ENCODE data around the gene PCARE.
"Not testable (repeated sequence)": the region's sequence is repeated elsewhere in the genome, so short reads cannot be mapped to it uniquely, and the experiment has no call there.

Gene PCARE

GRCh38 chr2:29113027-29113686 is 38.8 kb upstream of the PCARE start:
- Histone ChIP-seq H3K27me3 (ENCODE audit: control insufficient read depth in 1 of 2, insufficient read depth in 2 of 2, low read length in 2 of 2) (no peaks in the 10 kb centered on the region), H3K27ac (ENCODE audit: low read length) (no peak overlapping the region), H3K4me3 (ENCODE audit: low read length in 2 of 2) (no peak overlapping the region), H3K9ac (ENCODE audit: low read length in 2 of 2) (no peak overlapping the region), H3K36me3 (ENCODE audit: control insufficient read depth in 2 of 2, insufficient read depth in 2 of 2, low read length in 2 of 2) (no peaks in the 10 kb centered on the region), H3K4me1 (ENCODE audit: control insufficient read depth, insufficient read depth, low read length) (peaks cover 9% of the 10 kb centered on the region), H3K9me3 (ENCODE audit: control insufficient read depth in 2 of 2, low read length in 2 of 2) (no peaks in the 10 kb centered on the region)

GRCh38 chr2:29112379-29112778 is 38.1 kb upstream of the PCARE start:
- Histone ChIP-seq H3K4me3 (ENCODE audit: low read length in 2 of 2) (no peak overlapping the region), H3K27me3 (ENCODE audit: control insufficient read depth in 1 of 2, insufficient read depth in 2 of 2, low read length in 2 of 2) (no peaks in the 10 kb centered on the region), H3K36me3 (ENCODE audit: control insufficient read depth in 2 of 2, insufficient read depth in 2 of 2, low read length in 2 of 2) (no peaks in the 10 kb centered on the region), H3K4me1 (ENCODE audit: control insufficient read depth, insufficient read depth, low read length) (peaks cover 8% of the 10 kb centered on the region), H3K9me3 (ENCODE audit: control insufficient read depth in 2 of 2, low read length in 2 of 2) (no peaks in the 10 kb centered on the region), H3K9ac (ENCODE audit: low read length in 2 of 2) (no peak overlapping the region), H3K27ac (ENCODE audit: low read length) (no peak overlapping the region)

DNA sequence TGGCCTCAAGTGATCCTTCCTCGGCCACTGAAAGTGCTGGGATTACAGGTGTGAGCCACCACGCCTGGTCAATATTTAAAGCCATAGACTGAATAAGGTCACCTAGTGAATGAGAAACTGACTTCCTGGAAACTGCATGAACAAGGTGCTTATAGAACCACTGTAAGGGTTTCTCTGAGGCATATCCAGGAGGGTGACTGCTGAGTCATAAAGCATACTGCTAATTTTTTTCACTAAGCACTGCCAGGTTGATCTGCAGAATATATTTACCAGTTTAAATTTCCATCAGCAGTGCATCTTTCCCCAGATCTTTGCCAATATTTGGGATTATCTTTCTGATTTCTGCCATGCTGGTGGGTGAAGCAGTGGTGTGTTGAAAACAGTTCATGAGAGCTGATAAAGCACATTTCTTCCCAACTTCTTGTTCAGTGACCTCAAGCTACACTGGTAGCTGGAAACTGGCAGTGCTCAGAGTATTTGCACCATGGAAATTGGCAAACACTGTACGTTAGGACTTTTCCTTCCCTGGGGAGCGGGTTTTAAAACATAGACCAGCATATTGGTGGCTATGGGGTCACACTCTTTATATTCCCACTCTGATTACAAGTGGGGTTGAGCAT is 36.7 kb upstream of the PCARE start:
- no peak overlapping the region for H3K9ac ChIP-seq (ENCODE audit: low read length in 2 of 2)
- H3K27ac ChIP-seq (ENCODE audit: low read length) = no peak overlapping the region
- H3K9me3 ChIP-seq (ENCODE audit: control insufficient read depth in 2 of 2, low read length in 2 of 2) = no peaks in the 10 kb centered on the region
- H3K36me3 ChIP-seq (ENCODE audit: control insufficient read depth in 2 of 2, insufficient read depth in 2 of 2, low read length in 2 of 2) = no peaks in the 10 kb centered on the region
- no peak overlapping the region for H3K4me3 ChIP-seq (ENCODE audit: low read length in 2 of 2)
- H3K4me1 ChIP-seq (ENCODE audit: control insufficient read depth, insufficient read depth, low read length) = peaks cover 4% of the 10 kb centered on the region
- no peaks in the 10 kb centered on the region for H3K27me3 ChIP-seq (ENCODE audit: control insufficient read depth in 1 of 2, insufficient read depth in 2 of 2, low read length in 2 of 2)

DNA sequence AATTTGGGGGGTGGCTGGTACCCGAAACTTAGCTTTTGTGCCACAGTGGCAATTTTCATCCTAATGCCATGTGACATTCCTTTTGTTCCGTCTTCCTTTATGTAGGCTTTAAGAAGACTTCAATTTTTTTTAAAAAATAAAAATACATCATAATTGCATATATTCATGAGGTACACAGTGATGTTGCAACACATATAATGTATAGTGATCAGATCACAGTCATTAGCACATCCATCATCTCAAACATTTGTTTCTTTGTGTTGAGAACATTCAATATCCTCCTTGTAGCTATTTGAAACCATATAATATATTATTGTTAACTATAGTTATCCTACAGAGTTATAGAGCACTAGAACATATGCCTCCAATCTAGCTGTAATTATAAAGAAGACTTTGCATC is 34.9 kb upstream of the PCARE start:
- H3K36me3 ChIP-seq (ENCODE audit: control insufficient read depth in 2 of 2, insufficient read depth in 2 of 2, low read length in 2 of 2) = no peaks in the 10 kb centered on the region
- no peaks in the 10 kb centered on the region for H3K27me3 ChIP-seq (ENCODE audit: control insufficient read depth in 1 of 2, insufficient read depth in 2 of 2, low read length in 2 of 2)
- no peaks in the 10 kb centered on the region for H3K4me1 ChIP-seq (ENCODE audit: control insufficient read depth, insufficient read depth, low read length)
- H3K9ac ChIP-seq (ENCODE audit: low read length in 2 of 2) = no peak overlapping the region
- no peak overlapping the region for H3K4me3 ChIP-seq (ENCODE audit: low read length in 2 of 2)
- H3K27ac ChIP-seq (ENCODE audit: low read length) = no peak overlapping the region
- H3K9me3 ChIP-seq (ENCODE audit: control insufficient read depth in 2 of 2, low read length in 2 of 2) = no peaks in the 10 kb centered on the region

GRCh38 chr2:29108225-29108624 is 33.9 kb upstream of the PCARE start:
- H3K36me3 ChIP-seq (ENCODE audit: control insufficient read depth in 2 of 2, insufficient read depth in 2 of 2, low read length in 2 of 2) = no peaks in the 10 kb centered on the region
- no peak overlapping the region for H3K27ac ChIP-seq (ENCODE audit: low read length)
- no peaks in the 10 kb centered on the region for H3K4me1 ChIP-seq (ENCODE audit: control insufficient read depth, insufficient read depth, low read length)
- H3K27me3 ChIP-seq (ENCODE audit: control insufficient read depth in 1 of 2, insufficient read depth in 2 of 2, low read length in 2 of 2) = no peaks in the 10 kb centered on the region
- H3K9ac ChIP-seq (ENCODE audit: low read length in 2 of 2) = no peak overlapping the region
- H3K9me3 ChIP-seq (ENCODE audit: control insufficient read depth in 2 of 2, low read length in 2 of 2) = no peaks in the 10 kb centered on the region
- no peak overlapping the region for H3K4me3 ChIP-seq (ENCODE audit: low read length in 2 of 2)

GRCh38 chr2:29107547-29107946 is 33.2 kb upstream of the PCARE start:
- H3K27ac ChIP-seq (ENCODE audit: low read length); H3K4me3 ChIP-seq (ENCODE audit: low read length in 2 of 2): not testable (repeated sequence)

DNA sequence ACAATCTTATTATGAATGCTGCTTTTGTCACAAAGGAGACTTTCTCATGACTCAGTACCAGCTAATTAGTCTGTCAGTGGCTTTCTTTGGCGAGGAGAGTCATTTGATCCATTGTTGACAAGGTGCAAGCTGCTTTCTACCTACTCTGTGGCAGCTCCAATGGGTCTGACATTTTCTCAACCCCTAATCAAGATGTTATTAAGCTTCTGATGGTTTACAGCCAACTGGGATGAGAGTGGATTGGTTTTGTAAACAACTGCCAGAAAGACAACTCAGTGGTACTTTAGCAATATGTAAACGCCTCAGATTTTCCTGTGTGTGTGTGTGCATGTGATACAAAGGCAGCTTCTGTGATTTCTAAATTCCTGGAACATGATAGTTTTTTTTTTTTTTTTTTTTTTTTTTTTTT is 32.7 kb upstream of the PCARE start:
- Histone ChIP-seq H3K27ac (ENCODE audit: low read length) (no peak overlapping the region), H3K9ac (ENCODE audit: low read length in 2 of 2) (no peak overlapping the region), H3K27me3 (ENCODE audit: control insufficient read depth in 1 of 2, insufficient read depth in 2 of 2, low read length in 2 of 2) (no peaks in the 10 kb centered on the region), H3K4me1 (ENCODE audit: control insufficient read depth, insufficient read depth, low read length) (no peaks in the 10 kb centered on the region), H3K36me3 (ENCODE audit: control insufficient read depth in 2 of 2, insufficient read depth in 2 of 2, low read length in 2 of 2) (no peaks in the 10 kb centered on the region), H3K4me3 (ENCODE audit: low read length in 2 of 2) (no peak overlapping the region), H3K9me3 (ENCODE audit: control insufficient read depth in 2 of 2, low read length in 2 of 2) (no peaks in the 10 kb centered on the region)

More at GRCh38 chr2:29107547-29107946, 33.2 kb upstream of the PCARE start:
- H3K27me3 ChIP-seq (ENCODE audit: control insufficient read depth in 1 of 2, insufficient read depth in 2 of 2, low read length in 2 of 2); H3K9me3 ChIP-seq (ENCODE audit: control insufficient read depth in 2 of 2, low read length in 2 of 2); H3K36me3 ChIP-seq (ENCODE audit: control insufficient read depth in 2 of 2, insufficient read depth in 2 of 2, low read length in 2 of 2); H3K4me1 ChIP-seq (ENCODE audit: control insufficient read depth, insufficient read depth, low read length); H3K9ac ChIP-seq (ENCODE audit: low read length in 2 of 2): not testable (repeated sequence)

DNA sequence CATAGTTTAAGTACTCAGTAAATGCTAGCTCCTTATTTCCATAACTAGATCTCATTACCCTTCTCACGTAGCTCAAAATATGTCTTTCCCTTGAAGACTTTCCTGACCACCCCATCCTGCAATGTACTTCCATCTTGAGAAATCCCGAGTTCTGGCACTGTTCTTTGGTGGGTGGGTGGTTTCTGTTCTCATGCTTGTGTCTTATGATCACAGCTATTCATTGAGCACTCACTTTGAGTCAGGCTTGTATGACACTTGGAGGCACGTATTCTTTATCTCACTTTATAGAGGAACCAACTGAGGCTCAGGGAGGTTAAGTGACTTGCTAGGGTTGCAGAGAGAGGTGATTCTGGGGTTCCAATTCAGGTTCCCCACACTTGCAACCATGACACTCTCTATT is 31.9 kb upstream of the PCARE start:
- H3K9me3 ChIP-seq (ENCODE audit: control insufficient read depth in 2 of 2, low read length in 2 of 2) = no peaks in the 10 kb centered on the region

GRCh38 chr2:29105375-29105774 is 31.1 kb upstream of the PCARE start:
- no peaks in the 10 kb centered on the region for H3K36me3 ChIP-seq (ENCODE audit: control insufficient read depth in 2 of 2, insufficient read depth in 2 of 2, low read length in 2 of 2)
- H3K27ac ChIP-seq (ENCODE audit: low read length) = no peak overlapping the region
- no peak overlapping the region for H3K4me3 ChIP-seq (ENCODE audit: low read length in 2 of 2)
- H3K9ac ChIP-seq (ENCODE audit: low read length in 2 of 2) = no peak overlapping the region
- no peaks in the 10 kb centered on the region for H3K27me3 ChIP-seq (ENCODE audit: control insufficient read depth in 1 of 2, insufficient read depth in 2 of 2, low read length in 2 of 2)
- H3K9me3 ChIP-seq (ENCODE audit: control insufficient read depth in 2 of 2, low read length in 2 of 2) = no peaks in the 10 kb centered on the region
- no peaks in the 10 kb centered on the region for H3K4me1 ChIP-seq (ENCODE audit: control insufficient read depth, insufficient read depth, low read length)

More for the DNA sequence above, 31.9 kb upstream of the PCARE start:
- no peak overlapping the region for H3K27ac ChIP-seq (ENCODE audit: low read length)
- no peaks in the 10 kb centered on the region for H3K27me3 ChIP-seq (ENCODE audit: control insufficient read depth in 1 of 2, insufficient read depth in 2 of 2, low read length in 2 of 2)
- no peak overlapping the region for H3K9ac ChIP-seq (ENCODE audit: low read length in 2 of 2)
- H3K36me3 ChIP-seq (ENCODE audit: control insufficient read depth in 2 of 2, insufficient read depth in 2 of 2, low read length in 2 of 2) = no peaks in the 10 kb centered on the region
- no peak overlapping the region for H3K4me3 ChIP-seq (ENCODE audit: low read length in 2 of 2)
- no peaks in the 10 kb centered on the region for H3K4me1 ChIP-seq (ENCODE audit: control insufficient read depth, insufficient read depth, low read length)

- H3K27ac ChIP-seq (ENCODE audit: low read length) = no peak overlapping the region
- H3K4me1 ChIP-seq (ENCODE audit: control insufficient read depth, insufficient read depth, low read length) = no peaks in the 10 kb centered on the region
These were observed 30.4 kb upstream of the PCARE start for GRCh38 chr2:29104688-29105087.

GRCh38 chr2:29100564-29100963 is 26.2 kb upstream of the PCARE start:
- H3K27ac ChIP-seq (ENCODE audit: low read length) = no peak overlapping the region
- no peaks in the 10 kb centered on the region for H3K4me1 ChIP-seq (ENCODE audit: control insufficient read depth, insufficient read depth, low read length)
- no peaks in the 10 kb centered on the region for H3K27me3 ChIP-seq (ENCODE audit: control insufficient read depth in 1 of 2, insufficient read depth in 2 of 2, low read length in 2 of 2)
- H3K4me3 ChIP-seq (ENCODE audit: low read length in 2 of 2) = no peak overlapping the region
- no peaks in the 10 kb centered on the region for H3K9me3 ChIP-seq (ENCODE audit: control insufficient read depth in 2 of 2, low read length in 2 of 2)
- no peak overlapping the region for H3K9ac ChIP-seq (ENCODE audit: low read length in 2 of 2)
- no peaks in the 10 kb centered on the region for H3K36me3 ChIP-seq (ENCODE audit: control insufficient read depth in 2 of 2, insufficient read depth in 2 of 2, low read length in 2 of 2)

More at GRCh38 chr2:29104688-29105087, 30.4 kb upstream of the PCARE start:
- H3K9ac ChIP-seq (ENCODE audit: low read length in 2 of 2) = no peak overlapping the region
- H3K27me3 ChIP-seq (ENCODE audit: control insufficient read depth in 1 of 2, insufficient read depth in 2 of 2, low read length in 2 of 2) = no peaks in the 10 kb centered on the region
- no peaks in the 10 kb centered on the region for H3K9me3 ChIP-seq (ENCODE audit: control insufficient read depth in 2 of 2, low read length in 2 of 2)
- H3K36me3 ChIP-seq (ENCODE audit: control insufficient read depth in 2 of 2, insufficient read depth in 2 of 2, low read length in 2 of 2) = no peaks in the 10 kb centered on the region
- no peak overlapping the region for H3K4me3 ChIP-seq (ENCODE audit: low read length in 2 of 2)
